HG02571 (cell line): ENCODE measurements around the gene CDCP1.
"Not testable (repeated sequence)": the region's sequence is repeated elsewhere in the genome, so short reads cannot be mapped to it uniquely, and the experiment has no call there.

ENCODE experiments used
- ATAC-seq: cut with Tn5 transposase; IDR thresholded peaks from one replicate; pipeline ENCODE4 v1.9.1; 2021; ENCODE audit warnings: mild to moderate bottlenecking, moderate library complexity; ENCODE audit not compliant: unreplicated experiment

Gene CDCP1

GRCh38 chr3:45173776-45174175 is 27.6 kb upstream of the CDCP1 start:
- ATAC-seq, result no peak

- no peak for ATAC-seq
These were observed 25.1 kb upstream of the CDCP1 start for GRCh38 chr3:45171283-45171682.

- no peak for ATAC-seq
These were observed 23.9 kb upstream of the CDCP1 start for GRCh38 chr3:45170096-45170495.

GRCh38 chr3:45169125-45169904 is 23.1 kb upstream of the CDCP1 start:
- no peak for ATAC-seq

GRCh38 chr3:45168451-45168850 is 22.3 kb upstream of the CDCP1 start:
- ATAC-seq, result no peak

GRCh38 chr3:45167011-45167911 is 21.1 kb upstream of the CDCP1 start:
- peak; percentile 77 for ATAC-seq

GRCh38 chr3:45166321-45166879 is 20.2 kb upstream of the CDCP1 start:
- ATAC-seq, result no peak

- no peak for ATAC-seq
These were observed 19.5 kb upstream of the CDCP1 start for GRCh38 chr3:45165497-45166283.

GRCh38 chr3:45164056-45164455 is 17.9 kb upstream of the CDCP1 start:
- no peak for ATAC-seq

- ATAC-seq, result peak; percentile 48
These were observed 17.3 kb upstream of the CDCP1 start for GRCh38 chr3:45163481-45163880.

- ATAC-seq, result no peak
These were observed 8.5 kb upstream of the CDCP1 start for GRCh38 chr3:45154641-45155147.

GRCh38 chr3:45153658-45154437 is 7.7 kb upstream of the CDCP1 start:
- ATAC-seq, result no peak

GRCh38 chr3:45152307-45152706 is 6.1 kb upstream of the CDCP1 start:
- no peak for ATAC-seq

GRCh38 chr3:45151100-45151499 is 4.9 kb upstream of the CDCP1 start:
- no peak for ATAC-seq

- no peak for ATAC-seq
These were observed 2.7 kb upstream of the CDCP1 start for GRCh38 chr3:45148921-45149320.

- no peak for ATAC-seq
These were observed 955 bp downstream of the CDCP1 start for GRCh38 chr3:45145223-45145622.

GRCh38 chr3:45143673-45144671 is 2.2 kb downstream of the CDCP1 start:
- no peak for ATAC-seq

GRCh38 chr3:45140770-45141155 is 5.4 kb downstream of the CDCP1 start:
- not testable (repeated sequence) for ATAC-seq
